ENCODE results near the gene CYGB.

The CYGB gene

GRCh38 chr17:76537578-76538280 lies at the start of gene CYGB:
Gene CYGB (minus strand): TSS chr17:76537709. CDS start chr17:76537542, 167 bp downstream.
- no peak for DNase-seq

- no peak for DNase-seq
Measured at GRCh38 chr17:76586741-76587487, 49.4 kb upstream of the CYGB start.

- no peak for DNase-seq
Measured at GRCh38 chr17:76585649-76586593, 48.4 kb upstream of the CYGB start, which contains the start of gene ST6GALNAC2. Gene ST6GALNAC2 (minus strand): TSS chr17:76585860. CDS start chr17:76585808, 52 bp downstream.

GRCh38 chr17:76585033-76585648 lies 47.6 kb upstream of the CYGB start:
- no peak for DNase-seq

GRCh38 chr17:76584427-76585032 lies 47.0 kb upstream of the CYGB start:
- DNase-seq = no peak

GRCh38 chr17:76582660-76583059 lies 45.2 kb upstream of the CYGB start:
- no peak for DNase-seq

GRCh38 chr17:76581515-76581914 lies 44.0 kb upstream of the CYGB start:
- no peak for DNase-seq

GRCh38 chr17:76579281-76579680 lies 41.8 kb upstream of the CYGB start:
- no peak for DNase-seq

GRCh38 chr17:76578376-76578775 lies 40.9 kb upstream of the CYGB start:
- DNase-seq = no peak

- no peak for DNase-seq
Measured at GRCh38 chr17:76577876-76578275, 40.4 kb upstream of the CYGB start.

- DNase-seq = no peak
Measured at GRCh38 chr17:76576189-76576588, 38.7 kb upstream of the CYGB start.

GRCh38 chr17:76575570-76575969 lies 38.1 kb upstream of the CYGB start:
- no peak for DNase-seq

GRCh38 chr17:76574166-76574565 lies 36.7 kb upstream of the CYGB start:
- no peak for DNase-seq

GRCh38 chr17:76573096-76573495 lies 35.6 kb upstream of the CYGB start:
- no peak for DNase-seq

GRCh38 chr17:76572201-76572910 lies 34.8 kb upstream of the CYGB start:
- DNase-seq = no peak

GRCh38 chr17:76570877-76571471 lies 33.5 kb upstream of the CYGB start:
- no peak for DNase-seq

GRCh38 chr17:76570457-76570856 lies 32.9 kb upstream of the CYGB start:
- no peak for DNase-seq

- no peak for DNase-seq
Measured at GRCh38 chr17:76569607-76570279, 32.2 kb upstream of the CYGB start.

GRCh38 chr17:76568811-76569221 lies 31.3 kb upstream of the CYGB start:
- no peak for DNase-seq

GRCh38 chr17:76567634-76568432 lies 30.3 kb upstream of the CYGB start:
- no peak for DNase-seq
